Stimulated activated CD8-positive, alpha-beta memory T cell treated with anti-CD3 and anti-CD28 coated beads, Interleukin-2, amount 100 ng/mL, for 1 hour (primary cell): ENCODE data around the gene FIGNL2.
"Not testable (repeated sequence)": the region's sequence is repeated elsewhere in the genome, so short reads cannot be mapped to it uniquely, and the experiment has no call there.

ENCODE experiments used
- DNase-seq, 2 donors: peaks; one replicate each; pipeline ENCODE4 v3.0.0-alpha.2; 2020; ENCODE audit warnings: low read depth in 2 of 2

Gene FIGNL2

DNA sequence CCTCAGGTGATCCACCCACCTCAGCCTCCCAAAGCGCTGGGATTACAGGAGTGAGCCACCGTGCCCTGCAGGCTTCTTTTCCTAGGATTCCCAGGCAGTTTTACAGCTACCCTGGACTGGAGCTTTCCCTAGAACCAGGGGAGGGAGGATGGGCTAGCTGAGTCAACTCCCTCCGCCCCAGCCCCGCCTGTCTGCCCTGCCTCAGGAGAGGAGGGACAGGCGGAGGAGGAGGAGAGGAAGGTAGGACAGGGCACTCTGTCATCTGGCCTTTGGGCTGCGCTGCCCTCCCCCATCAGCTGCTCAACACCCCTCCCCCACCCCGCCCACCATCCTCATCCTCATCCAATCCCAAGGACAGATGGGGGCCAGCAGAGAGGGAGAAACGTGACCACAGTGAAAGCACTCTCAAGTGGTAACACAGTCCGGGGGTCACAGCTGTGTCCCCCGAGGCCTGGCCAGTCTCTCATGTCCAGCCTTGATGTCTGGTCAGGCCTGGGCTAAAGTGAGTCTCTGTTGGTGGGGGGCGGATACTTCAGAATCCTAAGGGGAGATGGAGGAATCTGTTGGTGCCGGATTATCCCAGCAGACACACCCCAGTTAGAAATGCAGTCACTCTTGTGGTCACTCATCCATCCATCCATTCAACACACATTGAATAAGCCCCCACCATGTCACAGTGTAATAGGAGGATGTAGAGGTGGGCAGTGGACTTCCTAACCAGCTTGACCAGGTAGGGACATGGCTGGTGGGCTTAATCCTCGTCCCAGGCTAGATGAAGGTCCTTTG is 12.3 kb downstream of the FIGNL2 start:
- no peak for DNase-seq

DNA sequence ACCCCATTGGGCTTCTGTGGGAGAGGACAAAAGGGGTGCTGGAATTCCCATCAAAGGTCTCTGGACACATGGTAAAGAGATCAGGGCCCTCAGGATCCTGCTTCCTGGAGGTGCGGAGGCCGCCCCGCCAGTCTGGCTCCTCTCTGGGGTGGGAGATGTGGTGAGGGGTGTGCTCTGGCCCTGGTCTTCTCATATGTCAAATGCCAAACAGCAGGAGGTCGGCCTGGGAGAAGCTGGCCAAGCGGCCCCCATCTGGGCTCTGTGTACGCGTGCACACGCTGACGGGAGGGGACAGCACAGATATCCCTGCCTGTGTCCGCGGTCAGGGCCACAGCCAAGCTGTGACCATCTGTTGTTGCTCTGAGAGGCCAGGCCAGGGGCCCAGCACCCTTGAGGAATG is 14.1 kb downstream of the FIGNL2 start:
- DNase-seq: no peak

- no peak for DNase-seq
Observed at GRCh38 chr12:51833448-51834227, 14.9 kb downstream of the FIGNL2 start.

DNA sequence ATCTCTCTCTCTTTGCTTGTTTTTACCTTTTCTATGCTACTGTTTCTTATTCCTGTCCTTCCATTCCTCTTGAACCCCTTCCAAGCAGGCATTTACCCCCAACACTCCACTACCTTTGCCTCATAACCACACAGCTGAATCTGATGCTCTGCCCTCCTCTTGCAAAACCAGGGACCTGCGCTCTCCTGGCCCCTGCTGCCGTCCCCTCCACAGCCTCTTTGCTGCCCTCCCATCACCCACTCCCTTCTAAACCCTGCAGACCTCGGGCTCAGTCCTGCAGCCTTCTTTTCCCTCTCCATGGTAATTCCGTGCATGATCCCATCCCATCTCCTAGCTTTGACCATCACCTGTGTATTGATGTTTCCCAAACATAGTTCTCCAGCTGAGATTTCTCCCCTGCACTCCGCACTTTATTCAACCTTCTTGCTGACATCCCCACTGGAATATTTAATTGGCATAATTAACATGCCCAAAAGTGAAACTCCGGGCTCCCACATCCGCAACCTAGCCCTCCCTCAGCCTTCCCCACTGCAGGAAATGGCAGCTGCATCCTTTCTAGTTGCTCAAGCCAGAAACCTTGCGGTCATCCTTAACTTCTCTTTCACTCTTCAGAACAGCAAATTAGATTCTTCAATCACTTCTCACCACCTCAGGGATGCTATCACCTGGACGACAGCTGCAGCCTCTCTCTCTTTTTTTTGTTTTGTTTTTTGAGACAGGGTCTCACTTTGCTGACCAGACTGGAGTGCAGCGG is 16.0 kb downstream of the FIGNL2 start:
- no peak for DNase-seq

GRCh38 chr12:51831817-51832216 is 16.7 kb downstream of the FIGNL2 start:
- DNase-seq: not testable (repeated sequence)

DNA sequence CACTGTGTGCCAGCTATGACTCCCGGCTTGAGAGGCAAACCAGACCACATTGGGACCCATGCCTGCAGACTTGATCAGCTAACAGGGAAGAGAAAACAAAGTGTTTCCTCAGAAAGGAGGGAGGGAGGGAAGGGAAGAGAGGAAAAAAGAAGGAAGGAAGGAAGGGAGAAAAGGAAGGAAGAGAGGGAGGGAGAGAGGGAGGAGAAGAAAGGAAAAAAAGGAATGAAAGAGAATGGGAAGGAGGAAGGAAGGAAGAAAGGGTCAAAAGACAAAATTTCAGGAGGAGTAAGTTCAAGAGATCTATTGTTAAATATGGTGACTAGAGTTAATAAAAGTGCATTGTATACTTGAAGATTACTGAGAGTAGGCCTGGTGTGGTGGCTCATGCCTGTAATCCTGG is 18.9 kb downstream of the FIGNL2 start:
- DNase-seq: no peak

DNA sequence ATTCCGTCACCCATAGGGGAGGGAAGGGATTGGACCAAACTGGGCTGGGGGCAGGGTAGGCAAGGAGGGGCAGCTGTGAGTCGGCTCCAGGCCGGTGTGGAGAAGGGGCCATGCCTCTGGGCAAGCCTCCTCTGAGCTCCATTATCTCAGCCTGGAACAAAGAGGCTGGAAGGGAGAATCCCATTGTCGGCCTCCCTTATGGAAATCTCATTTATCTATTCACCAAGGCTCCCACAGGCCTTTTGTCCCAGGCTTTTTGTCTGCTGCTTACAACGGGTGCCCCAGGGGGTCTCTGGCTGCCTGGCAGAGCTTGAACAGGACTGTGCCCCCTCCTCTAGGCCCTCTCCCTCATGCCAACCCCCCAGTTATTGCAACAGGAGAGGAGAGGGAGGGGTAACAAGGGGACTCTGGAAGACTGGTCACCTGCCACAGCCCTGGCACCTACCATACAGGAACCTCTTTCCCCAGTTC is 19.5 kb downstream of the FIGNL2 start:
- DNase-seq: no peak

DNA sequence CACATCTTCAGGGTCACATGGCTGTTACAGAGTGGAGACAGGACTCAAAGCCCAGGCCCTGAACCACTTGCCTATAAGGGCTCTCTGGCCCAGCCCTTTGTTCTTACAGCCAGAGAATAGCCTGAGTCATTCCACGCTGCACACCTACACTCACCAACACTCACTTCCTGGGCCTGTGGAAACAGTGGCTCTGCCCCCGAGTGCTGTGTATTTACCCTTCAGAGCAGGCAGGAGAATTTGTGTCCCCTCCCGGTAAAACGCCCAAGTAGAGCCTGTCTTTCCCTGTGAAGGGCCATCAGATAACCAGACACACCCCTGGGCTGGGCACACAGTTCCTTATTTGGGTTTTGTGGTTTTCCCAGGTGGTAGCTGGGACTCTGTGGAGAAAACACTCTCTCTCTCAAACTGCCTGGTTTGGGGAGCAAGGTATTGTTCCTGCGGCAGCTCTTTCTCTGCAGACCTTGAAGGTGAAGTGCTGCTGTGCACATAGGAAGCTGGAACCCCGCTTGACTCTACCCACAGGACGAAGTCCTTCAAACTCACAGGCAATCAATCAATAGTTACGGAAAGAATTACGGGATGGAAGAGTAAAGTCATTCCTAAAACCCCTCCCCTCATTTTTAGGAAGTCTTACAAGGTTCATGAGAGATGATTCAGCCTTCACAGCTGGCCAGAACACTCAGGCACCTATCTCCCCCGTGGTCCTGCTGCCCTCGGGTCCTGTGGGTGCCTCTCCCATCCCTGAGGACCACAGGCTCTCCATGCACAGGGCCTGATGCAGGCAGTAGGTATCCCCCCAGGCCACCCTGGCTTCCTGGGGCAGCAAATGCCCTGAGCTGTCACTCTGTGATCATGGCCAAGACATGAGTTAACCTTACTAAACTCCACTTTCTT is 20.3 kb downstream of the FIGNL2 start:
- no peak for DNase-seq

DNA sequence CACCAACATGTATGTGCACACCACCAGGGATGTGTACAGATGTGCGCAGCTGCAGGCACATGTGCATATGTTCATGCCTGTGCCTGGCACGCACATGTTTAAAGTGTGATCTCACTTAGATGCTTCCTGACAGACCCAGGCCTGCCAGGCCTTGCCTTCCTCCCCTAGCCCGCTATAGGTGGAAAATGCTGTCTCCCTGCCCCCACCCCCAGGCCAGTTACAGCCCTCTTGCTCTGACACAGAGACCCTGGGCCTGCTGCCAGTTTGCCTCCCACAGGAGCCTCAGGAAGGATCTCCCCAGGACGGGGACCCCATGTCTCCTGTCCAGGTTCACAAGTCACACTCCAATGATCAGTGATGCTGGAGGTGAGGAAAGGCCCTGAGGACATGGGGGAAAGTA is 21.6 kb downstream of the FIGNL2 start:
- no peak for DNase-seq

- no peak for DNase-seq
Observed at GRCh38 chr12:51825216-51825615, 23.3 kb downstream of the FIGNL2 start.

GRCh38 chr12:51823875-51824565 is 24.5 kb downstream of the FIGNL2 start:
- DNase-seq: no peak

- no peak for DNase-seq
Observed at GRCh38 chr12:51822956-51823355, 25.6 kb downstream of the FIGNL2 start.

GRCh38 chr12:51822261-51822616 is 26.3 kb downstream of the FIGNL2 start:
- DNase-seq: no peak

GRCh38 chr12:51821440-51822260 is 26.9 kb downstream of the FIGNL2 start:
- DNase-seq: peak in 1 of 2 donors; percentile 0

- peak; percentile 64 to 69 for DNase-seq
Observed at GRCh38 chr12:51820526-51821439, 27.7 kb downstream of the FIGNL2 start.

- no peak for DNase-seq
Observed at GRCh38 chr12:51819736-51820525, 28.6 kb downstream of the FIGNL2 start.

GRCh38 chr12:51818566-51819300 is 29.8 kb downstream of the FIGNL2 start:
- no peak for DNase-seq
